K562 (cell line): ENCODE results near the gene ACOX2. TPM values are rescaled to one million over a fixed set of nuclear protein-coding genes. Genes with fewer than 3 reads are reported as not detected.

Experiments
- ATAC-seq: fragments of 200-7000 bp; cut with Tn5 transposase; 3 replicates; pipeline ENCODE4 v1.9.1; 2020; ENCODE audit warnings: moderate library complexity
- BruUV-seq: library from RNA; stranded (reverse); fragments of 400-500 nt; replicated peaks from 2 replicates; lab custom pipeline; 2021; lab: Mats Ljungman, UMichigan
- CTCF ChIA-PET: fragments of 300-600 bp; formaldehyde crosslinking; extraction: SDS; loops from one replicate; lab custom pipeline; 2021; ENCODE audit warnings: low intra/inter-chr PET ratio; lab: Yijun Ruan, JAX
- POLR2A ChIA-PET: fragments of 300-600, 350-650 bp; sonication (Branson Sonifier 250); formaldehyde crosslinking; extraction: SDS; loops from one replicate; lab custom pipeline; 2021; ENCODE audit warnings: antibody characterized with exemption, inconsistent platforms; lab: Yijun Ruan, JAX
- DNase-seq, 4 experiments: peaks; one replicate each; pipeline versions ENCODE4 v3.0.0 to v3.0.0-alpha.2; 2011 to 2018; ENCODE audit warnings: low spot score in 3 of 4, mixed read lengths in 3 of 4; ENCODE audit errors: extremely low read depth in 1 of 4
- FAIRE-seq: peaks from 2 replicates; lab custom pipeline; 2011; peaks lifted over from hg19 to GRCh38; lab: Jason Lieb, UNC
- H2AFZ ChIP-seq: 2 replicates; pipeline ENCODE4 v1.6.0; 2011; ENCODE audit warnings: low read depth, low read length, control low read depth, inconsistent platforms
- H3K27ac ChIP-seq: fragments of 200-600 bp; 3 replicates; pipeline ENCODE4 v1.8.0; 2011; ENCODE audit warnings: low read depth, mild to moderate bottlenecking, control low read depth, inconsistent platforms, low read length, moderate library complexity, mixed read lengths; ENCODE audit errors: extremely low read depth
- H3K27me3 ChIP-seq, 2 experiments: fragments of 300-600 bp in 1 of 2; 2 replicates in 1 of 2; 3 replicates in 1 of 2; pipeline versions ENCODE4 v1.6.0 to v1.8.0; 2011; ENCODE audit warnings: inconsistent platforms in 2 of 2, low read length in 2 of 2, mild to moderate bottlenecking in 1 of 2, mixed read lengths in 1 of 2, moderate library complexity in 1 of 2; ENCODE audit not compliant: control insufficient read depth in 2 of 2, insufficient read depth in 2 of 2
- H3K36me3 ChIP-seq: fragments of 300-600 bp; 3 replicates; pipeline ENCODE4 v1.8.0; 2011; ENCODE audit warnings: mild to moderate bottlenecking, low read length, inconsistent platforms; ENCODE audit not compliant: control insufficient read depth, insufficient read depth
- H3K4me1 ChIP-seq, 2 experiments: fragments of 200-600 bp in 1 of 2; replicated peaks in 1 of 2; 2 replicates in 1 of 2; 3 replicates in 1 of 2; pipeline versions ENCODE4 v1.5.1 to v1.8.0; 2011; ENCODE audit warnings: inconsistent platforms in 2 of 2, low read length in 2 of 2, mild to moderate bottlenecking in 1 of 2, mixed read lengths in 1 of 2, moderate library complexity in 1 of 2; ENCODE audit not compliant: control insufficient read depth in 2 of 2, insufficient read depth in 2 of 2
- H3K4me2 ChIP-seq: 2 replicates; pipeline ENCODE4 v1.6.1; 2011; ENCODE audit warnings: low read length, control low read depth, inconsistent platforms, mixed read lengths; ENCODE audit not compliant: insufficient read depth
- H3K4me3 ChIP-seq: fragments of 200-600 bp; sonication (generic), shearing (Covaris generic); 2 replicates; pipeline ENCODE4 v1.5.1; 2016; ENCODE audit warnings: control low read depth, inconsistent platforms
- H3K79me2 ChIP-seq: fragments of 200-600 bp; 3 replicates; pipeline ENCODE4 v1.8.0; 2011; ENCODE audit warnings: low read length, inconsistent platforms; ENCODE audit not compliant: control insufficient read depth, insufficient read depth
- H3K9ac ChIP-seq, 2 experiments: 2 replicates each; pipeline versions ENCODE4 v1.6.0 to v1.6.1; 2011; ENCODE audit warnings: low read depth in 2 of 2, low read length in 2 of 2, control low read depth in 1 of 2, inconsistent platforms in 1 of 2, mild to moderate bottlenecking in 1 of 2, mixed read lengths in 1 of 2; ENCODE audit not compliant: insufficient read depth in 1 of 2
- H3K9me1 ChIP-seq: one replicate; pipeline ENCODE4 v1.6.0; 2011; ENCODE audit warnings: inconsistent platforms, mild to moderate bottlenecking, low read length, moderate library complexity; ENCODE audit not compliant: control insufficient read depth, insufficient read depth
- H3K9me3 ChIP-seq: replicated peaks from 2 replicates; pipeline ENCODE4 v1.5.1; 2011; ENCODE audit warnings: low read depth, low read length, inconsistent platforms; ENCODE audit not compliant: control insufficient read depth, insufficient read depth
- H4K20me1 ChIP-seq: replicated peaks from 2 replicates; pipeline ENCODE4 v1.6.1; 2011; ENCODE audit warnings: low read length, inconsistent platforms, mixed read lengths; ENCODE audit not compliant: control insufficient read depth, insufficient read depth
- CBX3 ChIP-seq, 2 experiments: IDR thresholded peaks; 1 replicate in 1 of 2; 2 replicates in 1 of 2; pipeline ENCODE4 v1.6.1; 2012; ENCODE audit warnings: inconsistent platforms in 2 of 2, low read length in 2 of 2, borderline replicate concordance in 1 of 2, control low read depth in 1 of 2
- HMBOX1 ChIP-seq: sonication (generic); IDR thresholded peaks from 2 replicates; pipeline ENCODE4 v1.6.1; 2016
- HMG20B ChIP-seq: fragments of 250-450 bp; sonication (Bioruptor Pico); IDR thresholded peaks from 2 replicates; pipeline ENCODE4 v1.5.0; 2021; ENCODE audit warnings: mild to moderate bottlenecking
- HOXB6 ChIP-seq: fragments of 250-450 bp; sonication (Bioruptor Pico); IDR thresholded peaks from 2 replicates; pipeline ENCODE4 v1.5.1; 2022; ENCODE audit warnings: mild to moderate bottlenecking, borderline replicate concordance
- MCM7 ChIP-seq, 2 experiments: fragments of 450-650 bp; IDR thresholded peaks; 2 replicates each; pipeline ENCODE4 v1.6.1; 2016 to 2018
- SMAD4 ChIP-seq: fragments of 250-450 bp; sonication (Bioruptor Pico); conservative IDR thresholded peaks from 2 replicates; pipeline ENCODE4 v1.8.0; 2021; ENCODE audit warnings: inconsistent platforms, mild to moderate bottlenecking, moderate library complexity
- ZC3H11A ChIP-seq: IDR thresholded peaks from 2 replicates; pipeline ENCODE4 v1.6.1; 2012; ENCODE audit warnings: low read depth, low read length, improper control_type of control experiment
- ZFP1 ChIP-seq: fragments of 450-650 bp; formaldehyde crosslinking; IDR thresholded peaks from 2 replicates; pipeline ENCODE4 v1.4.0; 2020; ENCODE audit warnings: mild to moderate bottlenecking, mixed read lengths
- ZNF217 ChIP-seq: sonication (generic); formaldehyde crosslinking; IDR thresholded peaks from 2 replicates; pipeline ENCODE4 v1.8.0; 2022; ENCODE audit warnings: mild to moderate bottlenecking, missing genetic modification reagents
- WGBS: fragments of 100-300 bp; shearing (Covaris generic); methylation state at CpG from one replicate; pipeline ENCODE4 v1.1.6; 2016; ENCODE audit warnings: low coverage, mixed read lengths; ENCODE audit not compliant: insufficient coverage; ENCODE audit errors: missing lambda C conversion rate; 5-methylcytosine and 5-hydroxymethylcytosine counted together
- in situ Hi-C: fragments of 300-500 bp; cut with MboI; formaldehyde crosslinking; loops from 4 replicates; pipeline ENCODE4 v1.15.0; 2018; ENCODE audit warnings: inconsistent platforms, mixed read lengths
- intact Hi-C: fragments of 100-400 bp; cut with micrococcal nuclease; formaldehyde crosslinking; loops from 2 replicates; pipeline ENCODE4 v1.14.2; 2022
- polyA plus RNA-seq, 8 experiments: library from polyadenylated mRNA; depleted of rRNA in 4 of 8; stranded (reverse) in 5 of 8; unstranded in 3 of 8; fragments of >200 nt; fragmentation: Nextera tagmentation in 2 of 8; fragmentation: Illumina TruSeq in 1 of 8; extraction: Ambion mirVana in 2 of 8; extraction: Trizol in 1 of 8; gene quantifications; 2 replicates each; pipeline versions ENCODE4 v1.2.1 to v1.2.3, GENCODE V29; 2011 to 2014; ENCODE audit warnings: inconsistent platforms in 1 of 8, missing spikeins in 1 of 8
- total RNA-seq, 7 experiments: library from RNA; depleted of rRNA in 6 of 7; stranded (reverse); fragments of >200 nt in 6 of 7; fragmentation: Illumina TruSeq in 2 of 7; extraction: Trizol in 2 of 7; gene quantifications; 2 replicates each; pipeline versions ENCODE4 v1.2.1 to v1.2.3, GENCODE V29; 2011 to 2021; ENCODE audit warnings: low replicate concordance in 1 of 7
- TF ChIP-seq, protein P1 (sequence below): IDR thresholded peaks from 2 replicates; pipeline ENCODE4 v1.6.1; 2016; ENCODE audit warnings: missing genetic modification characterization, missing compliant biosample characterization

ACOX2 gene
- total and polyA plus RNA-seq, 9 of the 15 experiments (the other 6 are each of a cell fraction or from before 2014, with no cell fraction given), result 0.15 TPM; not detected in 8

GRCh38 chr3:58495101-58495500 lies 41.9 kb downstream of the ACOX2 start (continued):
- no peak for TF ChIP-seq CBX3 (IDR thresholded peaks at IDR 0.05; ENCODE audit: borderline replicate concordance in 1 of 2, low read length in 2 of 2)
- no peak for TF ChIP-seq ZFP1 (CRISPR knock-in tag)
- no peak for TF ChIP-seq ZC3H11A
- no peak for TF ChIP-seq HOXB6 (CRISPR knock-in tag)
- no peak for TF ChIP-seq HMG20B (CRISPR knock-in tag)
- TF ChIP-seq SMAD4, result no peak
- no peak for TF ChIP-seq MCM7 (IDR thresholded peaks at IDR 0.05)
- TF ChIP-seq ZNF217, result no peak
- TF ChIP-seq, all 486 proteins: peak for 0

- Histone ChIP-seq H4K20me1 (no peaks in the 10 kb centered on the region), H3K4me2 (no peak overlapping the region), H3K4me3 (no peak overlapping the region), H3K27ac (no peak overlapping the region), H3K9ac (no peak overlapping the region), H3K9me3 (no peaks in the 10 kb centered on the region), H3K36me3 (no peaks in the 10 kb centered on the region), H2AFZ (no peak overlapping the region), H3K27me3 (no peaks in the 10 kb centered on the region), H3K9me1 (no peaks in the 10 kb centered on the region), H3K79me2 (peaks cover 17% of the 10 kb centered on the region; the same call in 2 of the 3 replicates), H3K4me1 (peaks cover 13 to 17% of the 10 kb centered on the region in 2 experiments; a peak in 4 of 5 replicates)
- DNase-seq (no peak), ATAC-seq (no peak), FAIRE-seq (no peak)
- intact Hi-C loops, result no loop called here
- ChIA-PET POLR2A (interaction anchor here (0.6 kb wide), 1 partner anchor 33 kb away, joined by 3 read pairs; no protein-coding TSS in a partner anchor), CTCF (no interaction called here)
- BruUV-seq, result no TSS peak
- in situ Hi-C loops, result no loop called here
- 29% methylated on average over 3 of the region's 3 CpGs for WGBS
- TF ChIP-seq, protein P1, sequence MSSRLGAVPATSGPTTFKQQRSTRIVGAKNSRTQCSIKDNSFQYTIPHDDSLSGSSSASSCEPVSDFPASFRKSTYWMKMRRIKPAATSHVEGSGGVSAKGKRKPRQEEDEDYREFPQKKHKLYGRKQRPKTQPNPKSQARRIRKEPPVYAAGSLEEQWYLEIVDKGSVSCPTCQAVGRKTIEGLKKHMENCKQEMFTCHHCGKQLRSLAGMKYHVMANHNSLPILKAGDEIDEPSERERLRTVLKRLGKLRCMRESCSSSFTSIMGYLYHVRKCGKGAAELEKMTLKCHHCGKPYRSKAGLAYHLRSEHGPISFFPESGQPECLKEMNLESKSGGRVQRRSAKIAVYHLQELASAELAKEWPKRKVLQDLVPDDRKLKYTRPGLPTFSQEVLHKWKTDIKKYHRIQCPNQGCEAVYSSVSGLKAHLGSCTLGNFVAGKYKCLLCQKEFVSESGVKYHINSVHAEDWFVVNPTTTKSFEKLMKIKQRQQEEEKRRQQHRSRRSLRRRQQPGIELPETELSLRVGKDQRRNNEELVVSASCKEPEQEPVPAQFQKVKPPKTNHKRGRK (tag), result no peak
- peak; percentile 18; the same call in 1 of the 2 replicates for TF ChIP-seq HMBOX1
Observed at GRCh38 chr3:58494107-58494506, 42.9 kb downstream of the ACOX2 start.
